ENCODE results near the gene ANKRD6.

DNA sequence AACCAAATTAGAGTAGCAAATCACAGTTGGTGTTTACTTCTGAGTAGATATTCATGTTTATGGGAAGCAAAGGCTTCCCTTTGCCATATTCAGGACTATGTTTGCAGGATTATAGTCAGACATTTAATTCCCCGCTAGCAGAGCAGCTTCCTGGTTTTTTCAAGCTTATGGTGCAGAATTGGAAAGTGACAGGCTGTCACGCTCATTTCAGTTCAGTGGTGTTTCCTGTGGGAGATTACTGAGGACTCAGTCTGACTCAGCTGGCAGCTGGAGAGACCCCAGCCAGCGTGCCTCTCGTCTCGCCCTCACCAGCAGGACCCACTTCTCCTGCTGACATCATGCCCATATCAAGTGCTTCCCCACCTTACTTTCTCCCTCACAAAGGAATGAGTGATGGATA, 120.5 kb downstream of the ANKRD6 start:
- TF ChIP-seq, protein P1, sequence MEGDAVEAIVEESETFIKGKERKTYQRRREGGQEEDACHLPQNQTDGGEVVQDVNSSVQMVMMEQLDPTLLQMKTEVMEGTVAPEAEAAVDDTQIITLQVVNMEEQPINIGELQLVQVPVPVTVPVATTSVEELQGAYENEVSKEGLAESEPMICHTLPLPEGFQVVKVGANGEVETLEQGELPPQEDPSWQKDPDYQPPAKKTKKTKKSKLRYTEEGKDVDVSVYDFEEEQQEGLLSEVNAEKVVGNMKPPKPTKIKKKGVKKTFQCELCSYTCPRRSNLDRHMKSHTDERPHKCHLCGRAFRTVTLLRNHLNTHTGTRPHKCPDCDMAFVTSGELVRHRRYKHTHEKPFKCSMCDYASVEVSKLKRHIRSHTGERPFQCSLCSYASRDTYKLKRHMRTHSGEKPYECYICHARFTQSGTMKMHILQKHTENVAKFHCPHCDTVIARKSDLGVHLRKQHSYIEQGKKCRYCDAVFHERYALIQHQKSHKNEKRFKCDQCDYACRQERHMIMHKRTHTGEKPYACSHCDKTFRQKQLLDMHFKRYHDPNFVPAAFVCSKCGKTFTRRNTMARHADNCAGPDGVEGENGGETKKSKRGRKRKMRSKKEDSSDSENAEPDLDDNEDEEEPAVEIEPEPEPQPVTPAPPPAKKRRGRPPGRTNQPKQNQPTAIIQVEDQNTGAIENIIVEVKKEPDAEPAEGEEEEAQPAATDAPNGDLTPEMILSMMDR (IDR thresholded peaks at IDR 0.05; ENCODE audit: extremely low read depth in 1 of 2, insufficient read depth in 1 of 2, low read depth in 1 of 2, low read length in 2 of 2): no peak
- no peak for TF ChIP-seq MYC (IDR thresholded peaks at IDR 0.05; ENCODE audit: low read depth, low read length)
- no peak for TF ChIP-seq POLR2A (IDR thresholded peaks at IDR 0.05; ENCODE audit: low read depth, low read length)
- TF ChIP-seq JUN (IDR thresholded peaks at IDR 0.05; ENCODE audit: borderline replicate concordance, insufficient read depth, insufficient read length, low read depth): no peak
- no peak for TF ChIP-seq POLR2AphosphoS5 (IDR thresholded peaks at IDR 0.05; ENCODE audit: insufficient read depth, low read depth, low read length)
- TF ChIP-seq EZH2 (IDR thresholded peaks at IDR 0.05; ENCODE audit: borderline replicate concordance, low read depth, low read length, severe bottlenecking): no peak
- no peak for TF ChIP-seq FOS (IDR thresholded peaks at IDR 0.05; ENCODE audit: borderline replicate concordance, insufficient read depth, low read length)
- no peak for TF ChIP-seq GATA2 (IDR thresholded peaks at IDR 0.05; ENCODE audit: insufficient read depth, insufficient read length, low read depth, low read length)
- TF ChIP-seq, protein P2, sequence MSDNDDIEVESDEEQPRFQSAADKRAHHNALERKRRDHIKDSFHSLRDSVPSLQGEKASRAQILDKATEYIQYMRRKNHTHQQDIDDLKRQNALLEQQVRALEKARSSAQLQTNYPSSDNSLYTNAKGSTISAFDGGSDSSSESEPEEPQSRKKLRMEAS (IDR thresholded peaks at IDR 0.05; ENCODE audit: insufficient read depth, insufficient read length): no peak
